ENCODE results near the gene GRK6. TPM values are rescaled to one million over a fixed set of nuclear protein-coding genes. Genes with fewer than 3 reads are reported as not detected.

Gene GRK6
- total RNA-seq, 2 donors from 2014 or later, result 27.3 to 33.3 TPM

- no peak for DNase-seq (ENCODE audit: low spot score)
- no peak for TF ChIP-seq CTCF (IDR thresholded peaks at IDR 0.05)
- Histone ChIP-seq H3K4me3 (no peak overlapping the region), H3K27ac (peak overlapping the region; percentile 65 to 77), H3K4me1 (ENCODE audit: control insufficient read depth in 1 of 2, low read depth in 2 of 2) (peaks cover 34 to 79% of the 10 kb centered on the region in 2 donors), H3K9me3 (no peaks in the 10 kb centered on the region), H3K27me3 (replicated peaks; ENCODE audit: insufficient read depth) (no peaks in the 10 kb centered on the region), H3K36me3 (no peaks in the 10 kb centered on the region)
- ATAC-seq (ENCODE audit: insufficient number of reproducible peaks, low FRiP score, low read depth), result no peak
Observed at GRCh38 chr5:177474846-177475562, 48.5 kb downstream of the GRK6 start.

GRCh38 chr5:177475563-177476427 is 49.3 kb downstream of the GRK6 start:
- Histone ChIP-seq H3K36me3 (no peaks in the 10 kb centered on the region), H3K4me3 (no peak overlapping the region), H3K27ac (peak overlapping the region; percentile 20 to 72), H3K27me3 (replicated peaks; ENCODE audit: insufficient read depth) (no peaks in the 10 kb centered on the region), H3K4me1 (ENCODE audit: control insufficient read depth in 1 of 2, low read depth in 2 of 2) (peaks cover 38 to 78% of the 10 kb centered on the region in 2 donors), H3K9me3 (no peaks in the 10 kb centered on the region)
- DNase-seq (ENCODE audit: low spot score) (no peak), ATAC-seq (ENCODE audit: insufficient number of reproducible peaks, low FRiP score, low read depth) (no peak)
- no peak for TF ChIP-seq CTCF (IDR thresholded peaks at IDR 0.05)

- no peaks in the 10 kb centered on the region for H3K36me3 ChIP-seq
- DNase-seq (ENCODE audit: low spot score), result peak; percentile 70
- ATAC-seq (ENCODE audit: insufficient number of reproducible peaks, low FRiP score, low read depth), result peak; percentile 47
- H3K4me3 ChIP-seq, result no peak overlapping the region
- peak overlapping the region; percentile 72 to 81 for H3K27ac ChIP-seq
- H3K27me3 ChIP-seq (replicated peaks; ENCODE audit: insufficient read depth), result no peaks in the 10 kb centered on the region
- no peaks in the 10 kb centered on the region for H3K9me3 ChIP-seq
- TF ChIP-seq CTCF (IDR thresholded peaks at IDR 0.05), result no peak
- peaks cover 33 to 77% of the 10 kb centered on the region in 2 donors for H3K4me1 ChIP-seq (ENCODE audit: control insufficient read depth in 1 of 2, low read depth in 2 of 2)
Observed at GRCh38 chr5:177476531-177477233, 50.2 kb downstream of the GRK6 start.

GRCh38 chr5:177477701-177478477 is 51.4 kb downstream of the GRK6 start:
- Histone ChIP-seq H3K4me1 (ENCODE audit: control insufficient read depth in 1 of 2, low read depth in 2 of 2) (peaks cover 27 to 76% of the 10 kb centered on the region in 2 donors), H3K27ac (peak overlapping the region; percentile 72 to 81), H3K27me3 (replicated peaks; ENCODE audit: insufficient read depth) (no peaks in the 10 kb centered on the region), H3K4me3 (no peak overlapping the region), H3K36me3 (no peaks in the 10 kb centered on the region), H3K9me3 (no peaks in the 10 kb centered on the region)
- TF ChIP-seq CTCF (IDR thresholded peaks at IDR 0.05), result no peak
- DNase-seq (ENCODE audit: low spot score), result no peak
- ATAC-seq (ENCODE audit: insufficient number of reproducible peaks, low FRiP score, low read depth), result no peak

All from thoracic aorta (tissue), 2 donors.